H1 (cell line): Measurements from ENCODE around the gene EHBP1. TPM values are rescaled to one million over a fixed set of nuclear protein-coding genes. Genes with fewer than 3 reads are reported as not detected.

ENCODE experiments used
- ASH2L ChIP-seq: fragments of 200-600, 300-600 bp; sonication (generic); IDR thresholded peaks from one replicate; pipeline ENCODE4 v1.7.1; 2017; ENCODE audit warnings: low read length
- ATF2 ChIP-seq: IDR thresholded peaks from 2 replicates; pipeline ENCODE4 v1.6.1; 2012; ENCODE audit warnings: low read length, inconsistent platforms
- CBX5 ChIP-seq: fragments of 300-800, 300-1000 bp; sonication (generic); IDR thresholded peaks from 2 replicates; pipeline ENCODE4 v1.7.1; 2016; ENCODE audit warnings: antibody characterized with exemption, low read length, low read depth
- CEBPB ChIP-seq: IDR thresholded peaks from 2 replicates; pipeline ENCODE4 v1.6.1; 2012; ENCODE audit warnings: low read depth, low read length
- CHD1 ChIP-seq: IDR thresholded peaks from 2 replicates; pipeline ENCODE4 v1.6.1; 2012; ENCODE audit warnings: low read depth, low read length, improper control_type of control experiment
- CTBP2 ChIP-seq: IDR thresholded peaks from 2 replicates; pipeline ENCODE4 v1.7.0; 2011; ENCODE audit warnings: borderline replicate concordance, mild to moderate bottlenecking, moderate library complexity, mixed read lengths, low read length; ENCODE audit not compliant: insufficient read depth, insufficient read length
- EGR1 ChIP-seq: IDR thresholded peaks from 2 replicates; pipeline ENCODE4 v1.6.1; 2011; ENCODE audit warnings: low read depth, low read length, borderline replicate concordance
- HDAC2 ChIP-seq, 2 experiments: fragments of 300-600 bp in 1 of 2; sonication (generic) in 1 of 2; IDR thresholded peaks; 2 replicates each; pipeline ENCODE4 v1.6.1; 2011 to 2012; ENCODE audit warnings: low read depth in 2 of 2, low read length in 2 of 2, mild to moderate bottlenecking in 2 of 2, moderate library complexity in 2 of 2, borderline replicate concordance in 1 of 2, inconsistent platforms in 1 of 2
- KDM1A ChIP-seq: fragments of 200-600, 300-600 bp; sonication (generic); IDR thresholded peaks from 2 replicates; pipeline ENCODE4 v1.7.1; 2016; ENCODE audit warnings: mild to moderate bottlenecking, low read length, borderline replicate concordance
- MAX ChIP-seq: IDR thresholded peaks from 2 replicates; pipeline ENCODE4 v1.6.1; 2012; ENCODE audit warnings: inconsistent platforms
- NANOG ChIP-seq: IDR thresholded peaks from 2 replicates; pipeline ENCODE4 v1.6.1; 2011; ENCODE audit warnings: low read length, low read depth, mild to moderate bottlenecking, inconsistent platforms; ENCODE audit not compliant: insufficient read depth, poor library complexity, severe bottlenecking
- POLR2A ChIP-seq, 2 experiments: IDR thresholded peaks; 1 replicate in 1 of 2; 2 replicates in 1 of 2; pipeline ENCODE4 v1.6.1; 2011; ENCODE audit warnings: low read depth in 2 of 2, low read length in 2 of 2, mild to moderate bottlenecking in 2 of 2; ENCODE audit errors: control extremely low read depth in 1 of 2
- POLR2AphosphoS5 ChIP-seq: IDR thresholded peaks from 2 replicates; pipeline ENCODE4 v1.6.1; 2011; ENCODE audit warnings: low read depth, low read length
- POU5F1 ChIP-seq: IDR thresholded peaks from 2 replicates; pipeline ENCODE4 v1.6.1; 2011; ENCODE audit warnings: low read depth, mild to moderate bottlenecking, low read length, moderate library complexity
- RNF2 ChIP-seq: fragments of 200-900, 300-1000 bp; sonication (generic); IDR thresholded peaks from 2 replicates; pipeline ENCODE4 v1.7.1; 2016; ENCODE audit warnings: borderline replicate concordance, low read depth, mild to moderate bottlenecking, antibody characterized with exemption, low read length; ENCODE audit not compliant: poor library complexity, severe bottlenecking; ENCODE audit errors: missing control alignments
- SIN3A ChIP-seq, 2 experiments: IDR thresholded peaks in 1 of 2; conservative IDR thresholded peaks in 1 of 2; 2 replicates each; pipeline ENCODE4 v1.6.1; 2011 to 2012; ENCODE audit warnings: low read length in 2 of 2, improper control_type of control experiment in 1 of 2, low read depth in 1 of 2, mild to moderate bottlenecking in 1 of 2
- SP1 ChIP-seq: IDR thresholded peaks from 2 replicates; pipeline ENCODE4 v1.6.1; 2011; ENCODE audit warnings: low read depth, low read length
- SUZ12 ChIP-seq: fragments of 200-600 bp; sonication (generic); IDR thresholded peaks from 2 replicates; pipeline ENCODE4 v1.6.1; 2012; ENCODE audit warnings: mild to moderate bottlenecking, inconsistent platforms, low read length, moderate library complexity, mixed read lengths
- TAF1 ChIP-seq: IDR thresholded peaks from 2 replicates; pipeline ENCODE4 v1.6.1; 2011; ENCODE audit warnings: mild to moderate bottlenecking, low read depth, low read length
- TCF12 ChIP-seq: IDR thresholded peaks from 2 replicates; pipeline ENCODE4 v1.6.1; 2011; ENCODE audit warnings: low read depth, mild to moderate bottlenecking, low read length
- YY1 ChIP-seq: IDR thresholded peaks from 2 replicates; pipeline ENCODE4 v1.6.1; 2011; ENCODE audit warnings: low read depth, mild to moderate bottlenecking, low read length
- polyA plus RNA-seq, 7 experiments: library from polyadenylated mRNA; depleted of rRNA in 3 of 7; stranded (reverse) in 5 of 7; unstranded in 2 of 7; fragments of >200 nt in 5 of 7; fragments of 200-250 nt in 2 of 7; gene quantifications; 1 replicate in 5 of 7; 2 replicates in 1 of 7; 4 replicates in 1 of 7; pipeline versions ENCODE4 v1.2.1 to v1.2.3, GENCODE V29; 2011 to 2013; ENCODE audit warnings: missing spikeins in 2 of 7, mixed read lengths in 2 of 7
- total RNA-seq: library from RNA; stranded (reverse); fragmentation: NEBNext Ultra II Directional; extraction: Animal tissue kit (Norgen Biotek cat#: 25700); gene quantifications from 2 replicates; pipeline ENCODE4 v1.2.1, GENCODE V29; 2021

Gene EHBP1
- total and polyA plus RNA-seq, 2 of the 8 experiments (the other 6 are each of a cell fraction or from before 2014, with no cell fraction given), result 12.0 to 64.1 TPM

GRCh38 chr2:63044362-63045327 lies 339.1 kb downstream of the EHBP1 start (continued):
- 0 out of 4 replicates have a peak, but pooled peaks of 1 of the 2 experiments have one; percentile 15 for TF ChIP-seq SIN3A (conservative IDR thresholded peaks at IDR 0.05 in 1 of 2, IDR thresholded peaks at IDR 0.05 in 1 of 2; ENCODE audit: low read depth in 1 of 2, low read length in 2 of 2)
- TF ChIP-seq ASH2L, result peak; percentile 97
- TF ChIP-seq SP1, result peak; percentile 85
- TF ChIP-seq CTBP2, result peak; percentile 84
- peak; percentile 37 for TF ChIP-seq NANOG
- peak; percentile 70 for TF ChIP-seq EGR1
- TF ChIP-seq CBX5, result no peak
- peak; percentile 72 for TF ChIP-seq YY1
- peak; percentile 92 for TF ChIP-seq KDM1A
- peak; percentile 39 for TF ChIP-seq RNF2
- TF ChIP-seq TAF1, result peak; percentile 58; the same call in 1 of the 2 replicates
- TF ChIP-seq CHD1, result no peak
- peak; percentile 44; the same call in 1 of the 2 replicates for TF ChIP-seq SUZ12
- TF ChIP-seq POU5F1, result no peak
- no peak for TF ChIP-seq CEBPB
- peak; percentile 66 for TF ChIP-seq POLR2AphosphoS5
- TF ChIP-seq TCF12, result peak; percentile 92
- TF ChIP-seq POLR2A (IDR thresholded peaks at IDR 0.05; ENCODE audit: control extremely low read depth in 1 of 2, low read depth in 2 of 2, low read length in 2 of 2), result peak in 1 of 2 experiments; percentile 64; a peak in 1 of 3 replicates
- TF ChIP-seq HDAC2 (IDR thresholded peaks at IDR 0.05; ENCODE audit: borderline replicate concordance in 1 of 2, low read depth in 2 of 2, low read length in 2 of 2), result peak in 1 of 2 experiments; percentile 51; a peak in 1 of 4 replicates
- peak; percentile 33; the same call in 1 of the 2 replicates for TF ChIP-seq ATF2
- peak; percentile 86 for TF ChIP-seq MAX
